WERI-Rb-1 (cell line): ENCODE results near the gene ZDHHC11.
A peak's percentile ranks its signal among the peaks of the same experiment; 100 is the strongest.

Source experiments
- DNase-seq: peaks from one replicate; pipeline ENCODE4 v3.0.0-alpha.2; 2020
- H3K27ac ChIP-seq: fragments of 250-450 bp; sonication (Bioruptor Pico); 2 replicates; pipeline ENCODE4 v1.5.1; 2020; ENCODE audit warnings: mild to moderate bottlenecking, moderate library complexity
- H3K27me3 ChIP-seq: fragments of 250-450 bp; sonication (Bioruptor Pico); 2 replicates; pipeline ENCODE4 v1.5.1; 2021; ENCODE audit warnings: mild to moderate bottlenecking, low read depth, moderate library complexity; ENCODE audit not compliant: insufficient read depth, severe bottlenecking
- H3K36me3 ChIP-seq: fragments of 250-450 bp; sonication (Bioruptor Pico); 2 replicates; pipeline ENCODE4 v1.5.1; 2020; ENCODE audit warnings: mild to moderate bottlenecking, moderate library complexity
- H3K4me3 ChIP-seq: 2 replicates; pipeline ENCODE4 v1.5.1; 2011; ENCODE audit warnings: low read depth, mild to moderate bottlenecking, control low read depth, low read length
- H3K9me3 ChIP-seq: fragments of 250-450 bp; sonication (Bioruptor Pico); 2 replicates; pipeline ENCODE4 v1.5.1; 2021; ENCODE audit warnings: mild to moderate bottlenecking, moderate library complexity; ENCODE audit not compliant: severe bottlenecking
- CTCF ChIP-seq: IDR thresholded peaks from 2 replicates; pipeline ENCODE4 v1.5.1; 2011; ENCODE audit warnings: low read depth, mild to moderate bottlenecking, control low read depth, inconsistent platforms, low read length

Gene ZDHHC11

GRCh38 chr5:870956-871355 lies 20.2 kb upstream of the ZDHHC11 start:
- DNase-seq, result no peak
- TF ChIP-seq CTCF, result no peak
- Histone ChIP-seq H3K4me3 (no peak overlapping the region), H3K27me3 (no peaks in the 10 kb centered on the region), H3K9me3 (no peaks in the 10 kb centered on the region), H3K27ac (no peak overlapping the region), H3K36me3 (peaks cover 98% of the 10 kb centered on the region)

- no peak overlapping the region for H3K27ac ChIP-seq
- no peak for DNase-seq
- no peaks in the 10 kb centered on the region for H3K27me3 ChIP-seq
- peaks cover 98% of the 10 kb centered on the region for H3K36me3 ChIP-seq
- no peak for TF ChIP-seq CTCF
- no peaks in the 10 kb centered on the region for H3K9me3 ChIP-seq
- no peak overlapping the region for H3K4me3 ChIP-seq
These were observed 17.8 kb upstream of the ZDHHC11 start for GRCh38 chr5:868428-869135.

- H3K27ac ChIP-seq, result no peak overlapping the region
- peaks cover 100% of the 10 kb centered on the region for H3K36me3 ChIP-seq
- no peaks in the 10 kb centered on the region for H3K9me3 ChIP-seq
- no peak overlapping the region for H3K4me3 ChIP-seq
- DNase-seq, result no peak
- no peaks in the 10 kb centered on the region for H3K27me3 ChIP-seq
- TF ChIP-seq CTCF, result 0 out of 2 replicates have a peak, but pooled peaks have one; percentile 12
These were observed 16.6 kb upstream of the ZDHHC11 start for GRCh38 chr5:867300-867870.

- no peaks in the 10 kb centered on the region for H3K9me3 ChIP-seq
- no peaks in the 10 kb centered on the region for H3K27me3 ChIP-seq
- TF ChIP-seq CTCF, result no peak
- no peak for DNase-seq
- no peak overlapping the region for H3K4me3 ChIP-seq
- H3K36me3 ChIP-seq, result peaks cover 88% of the 10 kb centered on the region
- no peak overlapping the region for H3K27ac ChIP-seq
These were observed 15.0 kb upstream of the ZDHHC11 start for GRCh38 chr5:865771-866170.

- DNase-seq, result no peak
- no peaks in the 10 kb centered on the region for H3K27me3 ChIP-seq
- no peak overlapping the region for H3K27ac ChIP-seq
- peaks cover 86% of the 10 kb centered on the region for H3K36me3 ChIP-seq
- H3K4me3 ChIP-seq, result no peak overlapping the region
- H3K9me3 ChIP-seq, result no peaks in the 10 kb centered on the region
- TF ChIP-seq CTCF, result no peak
These were observed 14.4 kb upstream of the ZDHHC11 start for GRCh38 chr5:865168-865521.
